GM19324 (cell line): ENCODE data around the gene AKR7A2.

Experiments used
- ATAC-seq: cut with Tn5 transposase; IDR thresholded peaks from one replicate; pipeline ENCODE4 v1.9.1; 2021; ENCODE audit warnings: mild to moderate bottlenecking, moderate library complexity; ENCODE audit not compliant: unreplicated experiment, low FRiP score

Gene AKR7A2

GRCh38 chr1:19326748-19327065, 14.8 kb upstream of the AKR7A2 start:
- ATAC-seq: no peak

- ATAC-seq: no peak
Observed at GRCh38 chr1:19325958-19326747, 14.2 kb upstream of the AKR7A2 start.

GRCh38 chr1:19325368-19325957, 13.5 kb upstream of the AKR7A2 start:
- no peak for ATAC-seq

DNA sequence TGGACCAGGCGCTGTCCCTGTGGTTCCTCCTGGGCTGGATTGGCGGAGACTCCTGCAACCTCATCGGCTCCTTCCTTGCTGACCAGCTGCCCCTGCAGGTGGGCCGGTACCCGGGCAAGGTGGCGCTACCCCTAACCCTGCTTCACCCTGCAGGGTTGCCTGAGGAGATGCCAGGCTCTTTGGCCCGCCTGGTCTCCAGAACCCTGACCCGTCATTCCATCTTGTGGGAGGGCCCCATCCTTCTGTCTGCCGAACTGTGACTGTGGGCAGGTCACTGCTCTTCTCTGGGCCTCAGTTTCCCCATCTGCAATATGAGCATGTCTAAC, 12.7 kb upstream of the AKR7A2 start:
- ATAC-seq: no peak

- ATAC-seq: no peak
Observed at GRCh38 chr1:19323987-19324664, 12.2 kb upstream of the AKR7A2 start.

GRCh38 chr1:19322481-19322880, 10.5 kb upstream of the AKR7A2 start:
- no peak for ATAC-seq

- no peak for ATAC-seq
Observed at GRCh38 chr1:19321071-19321470, 9.1 kb upstream of the AKR7A2 start.

- no peak for ATAC-seq
Observed at GRCh38 chr1:19319196-19319595, 7.3 kb upstream of the AKR7A2 start.

GRCh38 chr1:19317126-19317910, 5.4 kb upstream of the AKR7A2 start:
- no peak for ATAC-seq

GRCh38 chr1:19315378-19316198, 3.6 kb upstream of the AKR7A2 start:
- no peak for ATAC-seq

DNA sequence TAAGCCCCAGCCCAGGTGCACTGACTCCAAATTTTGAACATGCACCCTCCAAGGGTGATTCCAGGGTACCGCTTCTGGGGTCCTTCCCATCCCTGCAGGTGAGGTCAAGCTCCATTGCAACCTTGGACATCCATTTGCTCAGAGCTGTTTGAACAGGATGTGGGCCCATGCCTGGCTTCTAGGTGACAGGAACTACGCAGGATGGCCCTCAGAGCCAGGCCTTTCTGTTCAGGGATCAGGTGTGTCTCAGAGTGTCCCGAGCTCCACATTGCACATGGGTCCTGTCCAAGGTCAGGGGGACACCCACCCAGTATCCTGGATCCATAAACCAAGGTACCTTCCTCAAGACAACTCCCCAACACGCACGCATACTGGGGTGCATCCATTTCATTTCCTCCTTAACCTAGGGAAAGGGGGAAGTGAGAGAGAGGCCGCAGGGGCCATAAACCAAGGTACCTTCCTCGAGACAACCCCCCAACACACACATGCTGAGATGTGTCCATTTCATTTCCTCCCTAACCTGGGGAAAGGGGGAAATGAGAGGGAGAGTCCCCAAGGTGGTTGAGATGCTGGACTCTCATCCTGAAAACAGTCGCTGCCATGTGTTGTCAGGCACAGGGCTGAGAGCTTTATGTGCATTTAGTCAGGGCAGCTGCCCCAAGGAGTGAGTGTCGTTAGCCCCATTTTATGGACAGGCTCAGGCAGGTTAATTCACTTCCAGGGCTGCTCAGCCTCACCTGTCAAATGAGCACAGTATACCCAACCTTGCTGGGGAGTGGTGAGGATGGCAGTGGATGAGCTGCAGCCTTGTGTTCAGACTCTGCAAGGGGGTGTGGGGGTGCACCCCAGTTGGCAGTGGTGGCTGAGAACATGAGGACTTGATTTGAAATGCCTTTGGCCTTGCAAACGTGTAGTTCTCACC, 2.3 kb upstream of the AKR7A2 start:
- ATAC-seq: no peak

DNA sequence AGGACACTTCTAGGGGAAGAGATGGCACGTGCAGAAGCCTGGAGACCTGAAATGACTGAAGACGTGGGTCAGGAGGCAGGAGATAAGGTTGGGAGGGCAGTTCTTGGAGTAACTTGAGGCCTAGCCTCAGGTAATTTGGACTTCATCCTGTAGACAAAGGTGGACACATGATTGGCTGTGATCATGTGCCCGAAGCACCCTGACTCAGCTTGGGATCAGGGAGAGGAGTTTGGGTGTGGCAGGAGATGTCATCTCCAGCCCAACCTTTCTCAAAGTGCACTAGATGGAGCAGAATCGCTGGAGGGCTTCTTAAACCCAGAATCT, 1.7 kb upstream of the AKR7A2 start:
- no peak for ATAC-seq

DNA sequence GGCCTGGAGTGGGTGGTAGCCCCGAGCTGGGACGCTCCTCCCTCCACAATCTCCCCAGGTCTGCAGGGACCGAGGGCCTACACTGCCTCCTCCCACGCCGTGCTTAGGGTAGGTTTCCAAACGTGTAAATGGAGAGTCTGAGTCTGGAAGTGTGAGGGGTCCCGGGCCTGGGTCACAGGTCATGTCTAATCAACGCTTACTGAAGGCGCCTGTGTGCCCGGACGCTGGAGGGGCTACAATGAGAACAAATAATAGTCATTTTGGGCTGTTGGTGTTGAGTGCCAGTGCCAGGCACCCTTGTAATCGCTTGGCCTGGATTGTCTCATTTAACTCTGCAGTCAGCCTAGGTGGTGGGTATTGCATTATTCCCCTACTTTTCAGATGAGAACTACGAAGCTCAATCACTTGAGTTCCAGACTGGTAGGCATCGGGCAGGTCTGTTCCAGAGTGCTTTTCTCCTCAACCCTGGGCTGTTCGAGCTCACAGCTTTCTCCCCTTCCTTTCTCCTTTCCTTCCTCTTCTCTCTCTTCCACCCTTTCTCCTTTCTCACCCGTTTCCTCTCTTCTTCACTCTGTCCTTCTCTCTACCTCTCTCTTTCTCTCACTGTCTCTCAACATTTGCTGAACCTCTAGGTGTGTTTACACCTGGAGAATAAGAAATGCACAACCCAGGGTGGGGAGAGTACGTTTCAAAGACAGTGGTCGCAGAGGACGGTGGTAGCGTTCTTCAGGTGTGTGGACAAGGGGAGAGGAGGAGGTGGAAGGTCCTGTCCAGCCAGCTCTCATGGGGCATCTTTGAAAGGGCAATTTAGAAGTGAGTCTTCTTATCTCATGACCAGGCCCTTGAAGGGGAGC, 1.1 kb upstream of the AKR7A2 start:
- ATAC-seq: peak; percentile 4

DNA sequence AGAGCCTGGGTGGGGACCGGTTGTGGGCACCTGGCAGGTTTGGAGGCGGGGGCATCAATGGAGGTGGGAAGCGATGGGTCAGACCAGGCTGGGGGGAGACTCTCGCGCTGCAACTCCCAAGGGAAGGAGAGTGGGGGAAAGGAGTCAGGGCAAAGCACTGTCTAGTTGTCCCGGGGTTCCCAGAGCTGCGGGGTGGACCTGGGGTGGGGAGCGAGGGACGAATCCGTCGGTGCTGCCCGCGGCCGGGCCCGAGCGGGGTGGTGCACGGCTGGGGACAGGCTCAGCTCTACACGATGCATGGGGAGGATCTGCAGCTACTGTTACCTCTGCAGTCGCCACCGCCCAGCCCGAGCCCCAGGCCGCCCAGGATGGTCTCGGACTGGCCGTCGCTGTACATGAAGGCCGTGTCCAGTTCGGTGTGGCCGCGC, 427 bp downstream of the AKR7A2 start:
- ATAC-seq: no peak

DNA sequence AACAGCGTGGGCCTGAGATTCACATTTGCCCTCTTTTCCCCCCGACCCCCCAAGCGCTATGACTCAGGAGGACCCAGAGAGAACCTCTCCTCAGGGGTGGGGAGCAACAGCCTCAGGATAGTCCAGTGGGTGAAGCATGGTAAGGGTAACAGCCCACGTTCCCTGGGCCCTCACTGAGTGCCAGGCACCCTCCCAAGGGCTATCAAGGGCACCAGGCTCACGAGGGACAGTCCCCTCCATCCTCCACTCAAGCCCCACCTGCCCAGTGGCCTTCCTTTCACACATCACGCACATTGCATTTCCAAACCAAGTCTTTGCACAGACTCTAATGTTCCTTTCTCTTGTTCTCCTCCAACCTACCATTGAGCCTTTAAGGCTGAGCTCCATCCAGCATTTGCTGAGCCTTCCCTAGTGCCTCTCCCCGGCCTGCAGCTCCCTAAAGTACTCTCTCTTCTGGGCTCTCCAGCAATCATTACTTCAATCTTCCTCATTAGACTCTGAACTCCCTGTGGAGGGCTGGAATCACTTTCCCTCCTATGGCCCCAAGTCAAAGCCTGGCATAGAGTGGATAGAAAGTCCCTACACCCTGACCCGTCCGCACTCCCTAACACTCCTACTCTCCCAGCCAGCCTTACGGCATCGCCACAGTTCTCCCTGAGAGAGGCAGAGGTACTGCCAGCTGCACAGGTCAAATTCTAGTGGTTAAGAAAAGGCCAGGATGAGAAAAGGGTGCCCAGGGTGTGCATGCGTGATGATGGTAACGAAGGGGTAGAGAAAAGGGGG, 1.0 kb downstream of the AKR7A2 start:
- no peak for ATAC-seq

DNA sequence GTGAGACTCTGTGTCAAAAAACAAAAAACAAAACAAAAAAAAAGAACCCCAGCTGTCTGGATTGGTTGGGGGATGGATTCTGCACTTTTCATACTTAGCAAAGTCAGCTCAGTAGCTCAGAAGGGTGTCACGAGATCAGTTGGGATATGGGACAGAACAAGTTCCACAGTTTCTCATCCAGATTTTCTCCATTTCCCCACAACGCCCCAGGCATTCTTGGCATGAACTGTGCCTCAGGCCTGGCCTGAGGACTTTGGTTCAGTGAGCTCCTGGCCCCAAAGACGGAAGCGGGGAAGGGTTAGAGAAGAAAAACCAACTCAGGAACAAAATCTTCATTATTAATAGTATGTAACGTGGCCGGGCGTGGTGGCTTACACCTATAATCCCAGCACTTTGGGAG, 1.9 kb downstream of the AKR7A2 start:
- ATAC-seq: no peak

DNA sequence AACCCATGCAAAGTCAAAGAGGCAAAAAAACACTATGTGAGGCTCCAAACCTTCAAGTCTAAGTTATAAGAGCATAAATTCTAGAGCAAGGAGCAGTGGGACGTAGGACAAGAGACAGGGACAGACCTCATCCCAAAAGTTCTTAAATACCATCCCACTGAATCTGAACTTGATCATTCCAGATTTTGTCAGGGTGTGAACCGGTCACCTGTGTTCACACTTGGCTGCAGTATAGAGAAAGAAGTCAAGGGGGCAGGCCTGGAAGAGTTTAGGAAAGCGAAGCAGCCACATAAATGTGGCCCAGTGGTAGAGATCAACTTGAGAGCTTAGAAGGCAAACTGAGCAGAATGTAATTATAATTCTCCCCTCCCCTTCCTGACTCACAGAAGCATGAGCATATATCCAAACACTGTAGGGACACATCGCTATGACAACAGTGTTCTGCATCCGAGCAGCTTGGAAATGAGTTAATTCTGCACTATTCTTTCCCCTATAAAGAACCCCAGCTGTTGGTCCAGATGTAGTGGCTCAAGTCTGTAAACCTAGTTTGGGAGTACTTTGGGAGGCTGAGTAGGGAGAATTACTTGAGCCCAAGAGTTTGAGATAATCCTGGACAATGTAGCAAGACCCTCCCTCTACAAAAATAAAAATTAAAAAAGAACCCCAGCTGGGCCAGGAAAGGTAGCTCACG, 2.7 kb downstream of the AKR7A2 start:
- no peak for ATAC-seq
